Activated T-helper 17 cell treated with anti-CD3 and anti-CD28 coated beads, Interleukin-2, amount 50 U/mL, for 72 hours (primary cell): ENCODE data around the gene C4orf36. TPM values are rescaled to one million over a fixed set of nuclear protein-coding genes. Genes with fewer than 3 reads are reported as not detected.

Experiments
- ATAC-seq: fragments of 150-1000 bp; cut with Tn5 transposase; replicated peaks from 2 replicates; pipeline ENCODE4 v1.10.0; 2021; ENCODE audit warnings: mild to moderate bottlenecking, moderate library complexity
- H3K27ac Mint-ChIP-seq: one replicate; pipeline ENCODE4 v1.8.0; 2022; ENCODE audit warnings: mixed read lengths
- H3K27me3 Mint-ChIP-seq: one replicate; pipeline ENCODE4 v1.8.0; 2022; ENCODE audit warnings: mixed read lengths
- H3K36me3 Mint-ChIP-seq: one replicate; pipeline ENCODE4 v1.8.0; 2022; ENCODE audit warnings: low read depth, mild to moderate bottlenecking, mixed read lengths
- H3K4me1 Mint-ChIP-seq: one replicate; pipeline ENCODE4 v1.8.0; 2022; ENCODE audit warnings: mixed read lengths
- H3K4me3 Mint-ChIP-seq: one replicate; pipeline ENCODE4 v1.8.0; 2022; ENCODE audit warnings: mild to moderate bottlenecking, mixed read lengths
- H3K9me3 Mint-ChIP-seq: one replicate; pipeline ENCODE4 v1.8.0; 2022; ENCODE audit warnings: mixed read lengths
- total RNA-seq, 2 donors: library from RNA; stranded (reverse); gene quantifications; one replicate each; pipeline ENCODE4 v1.2.3, GENCODE V29; 2022

The C4orf36 gene
- total RNA-seq, 2 donors from 2014 or later = not detected

DNA sequence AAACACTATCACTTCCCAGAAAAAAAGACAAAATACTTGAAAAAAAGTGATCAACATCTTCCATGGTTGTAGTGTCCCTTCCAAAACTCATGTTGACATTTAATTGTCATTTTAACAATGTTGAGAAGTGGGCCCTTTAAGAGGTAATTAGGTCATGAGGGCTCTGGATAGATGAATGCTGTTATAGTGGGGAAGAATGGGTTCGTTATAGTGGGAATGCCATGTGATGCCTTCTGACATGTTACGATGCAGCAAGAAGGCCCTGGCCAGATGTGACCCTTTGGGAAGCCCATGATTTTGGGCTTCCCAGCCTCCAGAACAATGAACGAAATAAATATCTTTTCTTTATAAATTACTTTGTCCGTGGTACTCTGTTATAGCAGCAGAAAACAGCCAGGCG is 39.0 kb downstream of the C4orf36 start:
- no peak for ATAC-seq
- Mint-ChIP-seq H3K27ac (no peak overlapping the region), H3K36me3 (no peaks in the 10 kb centered on the region), H3K9me3 (no peaks in the 10 kb centered on the region), H3K4me3 (no peak overlapping the region), H3K27me3 (peaks cover 18% of the 10 kb centered on the region), H3K4me1 (no peaks in the 10 kb centered on the region)

DNA sequence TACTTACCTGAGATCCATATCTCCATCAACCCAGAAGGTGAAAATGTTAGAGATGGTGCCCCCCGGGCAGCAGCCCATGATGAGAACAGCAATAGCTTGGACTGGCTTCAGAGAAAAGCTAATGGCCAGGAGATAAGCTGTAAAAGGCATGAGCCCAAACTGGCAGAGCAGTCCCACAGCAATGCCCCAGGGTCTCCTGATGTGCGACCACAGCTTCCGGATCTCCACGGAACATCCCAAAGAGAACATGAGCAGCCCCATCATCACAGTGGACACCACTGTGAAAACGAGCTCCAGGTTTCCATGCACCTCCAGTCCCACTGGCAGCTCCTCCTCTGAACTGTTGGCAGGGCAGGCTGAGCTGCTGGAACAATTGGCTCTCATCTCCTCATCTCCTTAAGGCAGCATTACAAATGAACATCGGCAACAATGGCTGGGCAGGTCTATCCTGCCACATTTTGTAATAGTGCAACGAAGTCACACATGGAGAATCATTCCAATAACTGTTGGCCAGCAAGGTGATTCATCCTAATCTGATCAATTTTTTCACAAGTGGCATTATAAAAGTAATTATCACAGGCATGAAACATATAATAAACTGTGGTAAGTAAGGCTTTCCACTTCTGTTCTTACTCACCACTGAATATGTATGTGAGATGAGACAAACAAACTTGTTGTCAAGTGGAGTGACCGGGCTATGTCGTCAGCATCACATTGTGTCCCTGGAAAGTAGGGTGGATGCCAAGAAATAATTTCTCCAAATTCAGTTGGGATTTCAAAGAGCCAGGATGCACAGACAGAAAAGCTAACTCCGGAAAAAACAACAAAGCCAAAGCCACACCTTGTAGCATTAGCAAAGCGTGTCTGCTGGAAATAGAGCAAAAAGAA is 43.2 kb downstream of the C4orf36 start, which contains the start of gene SLC10A6:
TSS of gene SLC10A6 (minus strand) at position 653 of the 888 bp plus-strand sequence. CDS start at position 384, 269 bp downstream.
- no peaks in the 10 kb centered on the region for H3K36me3 Mint-ChIP-seq
- ATAC-seq = no peak

DNA sequence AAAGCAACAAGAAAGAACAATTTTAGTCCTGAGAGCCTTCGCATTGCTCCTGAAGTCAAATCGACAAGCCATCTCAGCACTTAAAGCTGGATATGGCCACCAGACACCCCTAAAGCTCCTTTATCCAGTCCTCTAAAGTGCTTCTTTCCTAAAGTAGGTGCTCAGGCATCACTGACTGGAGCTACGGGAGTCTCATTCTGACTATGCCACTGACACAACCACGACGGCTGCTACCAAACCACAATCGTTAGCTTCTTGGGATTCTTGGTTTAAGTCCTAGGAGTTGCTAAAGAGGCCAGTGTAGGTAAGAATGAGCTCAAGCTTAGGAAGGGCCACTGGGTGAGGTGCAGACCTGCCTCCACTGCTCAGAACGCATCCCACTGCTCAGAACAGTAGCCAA is 44.1 kb downstream of the C4orf36 start:
- Mint-ChIP-seq H3K4me1 (no peaks in the 10 kb centered on the region), H3K36me3 (no peaks in the 10 kb centered on the region), H3K4me3 (no peak overlapping the region), H3K27ac (no peak overlapping the region), H3K27me3 (peaks cover 26% of the 10 kb centered on the region), H3K9me3 (peaks cover 5% of the 10 kb centered on the region)
- peak; percentile 39 for ATAC-seq

More for the DNA sequence above, 43.2 kb downstream of the C4orf36 start, which contains the start of gene SLC10A6:
- no peaks in the 10 kb centered on the region for H3K4me1 Mint-ChIP-seq
- H3K4me3 Mint-ChIP-seq = no peak within 1 kb of the TSS
- H3K27me3 Mint-ChIP-seq = peaks cover 26% of the 10 kb centered on the region
- H3K27ac Mint-ChIP-seq = no peak within 1 kb of the TSS
- H3K9me3 Mint-ChIP-seq = peaks cover 5% of the 10 kb centered on the region

DNA sequence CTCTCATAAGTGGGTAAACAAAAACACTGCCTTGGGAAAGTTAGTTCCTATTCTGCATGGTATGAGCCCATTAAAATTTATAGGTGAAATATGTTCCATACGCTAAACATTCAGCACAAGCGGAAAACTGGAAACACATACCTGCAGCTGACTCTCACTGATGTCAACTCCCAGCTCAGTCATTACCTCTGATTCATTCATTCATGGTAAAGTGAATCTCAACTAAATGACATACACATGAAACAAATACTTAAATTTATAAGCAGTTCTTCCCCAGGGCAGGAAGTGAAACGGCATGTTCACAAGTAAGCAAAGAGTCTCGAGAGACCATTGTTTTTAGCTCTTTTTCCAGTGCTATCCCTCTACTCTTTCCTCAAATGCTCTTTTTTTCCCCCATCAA is 44.7 kb downstream of the C4orf36 start:
- H3K27me3 Mint-ChIP-seq = peaks cover 26% of the 10 kb centered on the region
- no peaks in the 10 kb centered on the region for H3K4me1 Mint-ChIP-seq
- H3K36me3 Mint-ChIP-seq = no peaks in the 10 kb centered on the region
- H3K4me3 Mint-ChIP-seq = no peak overlapping the region
- H3K9me3 Mint-ChIP-seq = peaks cover 5% of the 10 kb centered on the region
- H3K27ac Mint-ChIP-seq = no peak overlapping the region
- peak; percentile 58 for ATAC-seq

DNA sequence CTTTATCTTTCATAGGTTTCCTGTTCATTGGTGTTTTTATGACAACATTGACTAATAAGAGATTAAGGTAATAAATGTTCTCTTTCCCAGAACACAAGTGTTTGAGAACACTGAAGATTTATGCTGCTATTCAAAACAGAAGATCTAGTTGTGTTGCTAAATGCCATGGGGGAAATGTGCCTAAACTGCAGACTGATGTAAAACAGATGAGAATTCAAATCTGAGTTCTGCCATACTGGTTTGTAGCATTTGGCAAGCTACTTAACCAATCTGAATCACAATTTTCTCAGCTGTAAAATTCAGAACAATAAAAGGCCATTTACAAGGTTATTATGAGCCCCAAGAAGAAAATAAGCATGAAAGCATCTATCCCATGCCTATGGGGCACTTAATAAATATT is 45.3 kb downstream of the C4orf36 start:
- H3K9me3 Mint-ChIP-seq = peaks cover 5% of the 10 kb centered on the region
- no peak overlapping the region for H3K4me3 Mint-ChIP-seq
- H3K27me3 Mint-ChIP-seq = peaks cover 26% of the 10 kb centered on the region
- no peaks in the 10 kb centered on the region for H3K4me1 Mint-ChIP-seq
- H3K36me3 Mint-ChIP-seq = no peaks in the 10 kb centered on the region
- ATAC-seq = no peak
- H3K27ac Mint-ChIP-seq = no peak overlapping the region

DNA sequence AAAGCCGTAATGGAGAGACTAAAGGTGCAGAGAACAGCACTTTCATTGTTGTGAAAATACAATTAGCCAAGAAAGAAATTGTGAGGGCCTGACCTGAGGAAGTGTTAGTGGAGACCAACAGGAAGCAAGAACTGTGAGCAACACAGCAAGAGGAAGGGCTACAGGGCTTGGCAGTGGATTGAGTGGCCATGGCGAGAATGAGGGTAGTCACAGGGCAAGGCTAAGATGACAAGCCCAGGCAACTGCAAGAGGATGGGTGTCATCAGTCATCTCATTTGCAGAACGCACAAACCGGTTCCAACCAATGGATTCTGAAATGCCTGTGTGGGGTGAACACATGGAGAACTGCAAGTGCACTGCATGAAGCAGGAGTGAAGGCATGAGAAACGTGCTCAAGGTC is 46.6 kb downstream of the C4orf36 start:
- no peaks in the 10 kb centered on the region for H3K4me1 Mint-ChIP-seq
- ATAC-seq = no peak
- H3K36me3 Mint-ChIP-seq = no peaks in the 10 kb centered on the region
- no peak overlapping the region for H3K27ac Mint-ChIP-seq
- no peak overlapping the region for H3K4me3 Mint-ChIP-seq
- peaks cover 23% of the 10 kb centered on the region for H3K27me3 Mint-ChIP-seq
- H3K9me3 Mint-ChIP-seq = peaks cover 5% of the 10 kb centered on the region

DNA sequence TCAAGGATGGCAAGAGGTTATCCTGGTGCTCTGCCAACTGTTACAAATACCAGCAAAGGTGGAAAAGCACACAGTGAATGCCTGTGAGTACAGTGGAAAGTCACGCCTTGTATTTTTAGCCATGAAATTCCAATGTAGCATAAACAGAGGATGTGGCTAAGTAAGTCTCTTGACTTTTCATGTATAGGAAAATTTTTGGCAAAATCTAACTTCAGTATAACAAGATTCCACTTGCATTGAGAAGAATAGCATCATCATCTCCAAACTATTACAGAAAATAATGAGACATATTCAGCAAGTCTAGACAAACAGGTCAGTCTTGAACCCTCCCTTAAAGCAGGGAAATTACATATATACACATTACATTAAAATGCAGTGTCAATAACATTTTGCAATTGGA is 50.9 kb downstream of the C4orf36 start:
- H3K27me3 Mint-ChIP-seq = peaks cover 5% of the 10 kb centered on the region
- no peaks in the 10 kb centered on the region for H3K4me1 Mint-ChIP-seq
- ATAC-seq = no peak
- H3K27ac Mint-ChIP-seq = no peak overlapping the region
- H3K36me3 Mint-ChIP-seq = no peaks in the 10 kb centered on the region
- peaks cover 5% of the 10 kb centered on the region for H3K9me3 Mint-ChIP-seq
- no peak overlapping the region for H3K4me3 Mint-ChIP-seq

DNA sequence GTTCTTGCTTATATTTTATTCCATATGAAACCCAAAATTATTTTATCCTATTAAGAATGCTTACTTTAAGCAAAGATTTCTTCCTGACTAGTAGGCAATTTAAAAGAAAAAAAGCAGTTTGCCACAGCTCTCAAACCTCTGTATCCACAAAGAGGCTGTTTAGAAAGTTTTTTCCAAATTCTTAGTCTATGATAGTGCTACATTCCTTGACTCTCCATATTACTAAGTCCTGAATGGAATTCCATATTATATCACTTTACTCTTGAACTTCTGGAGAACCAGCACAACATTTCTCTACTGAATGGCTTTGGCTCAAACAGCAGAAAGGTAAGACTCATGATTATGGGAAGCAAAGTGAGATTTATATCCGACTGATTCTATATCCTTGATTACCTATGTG is 51.4 kb downstream of the C4orf36 start:
- Mint-ChIP-seq H3K4me1 (no peaks in the 10 kb centered on the region), H3K4me3 (no peak overlapping the region), H3K9me3 (peaks cover 5% of the 10 kb centered on the region), H3K27me3 (peaks cover 5% of the 10 kb centered on the region), H3K36me3 (no peaks in the 10 kb centered on the region), H3K27ac (no peak overlapping the region)
- no peak for ATAC-seq

DNA sequence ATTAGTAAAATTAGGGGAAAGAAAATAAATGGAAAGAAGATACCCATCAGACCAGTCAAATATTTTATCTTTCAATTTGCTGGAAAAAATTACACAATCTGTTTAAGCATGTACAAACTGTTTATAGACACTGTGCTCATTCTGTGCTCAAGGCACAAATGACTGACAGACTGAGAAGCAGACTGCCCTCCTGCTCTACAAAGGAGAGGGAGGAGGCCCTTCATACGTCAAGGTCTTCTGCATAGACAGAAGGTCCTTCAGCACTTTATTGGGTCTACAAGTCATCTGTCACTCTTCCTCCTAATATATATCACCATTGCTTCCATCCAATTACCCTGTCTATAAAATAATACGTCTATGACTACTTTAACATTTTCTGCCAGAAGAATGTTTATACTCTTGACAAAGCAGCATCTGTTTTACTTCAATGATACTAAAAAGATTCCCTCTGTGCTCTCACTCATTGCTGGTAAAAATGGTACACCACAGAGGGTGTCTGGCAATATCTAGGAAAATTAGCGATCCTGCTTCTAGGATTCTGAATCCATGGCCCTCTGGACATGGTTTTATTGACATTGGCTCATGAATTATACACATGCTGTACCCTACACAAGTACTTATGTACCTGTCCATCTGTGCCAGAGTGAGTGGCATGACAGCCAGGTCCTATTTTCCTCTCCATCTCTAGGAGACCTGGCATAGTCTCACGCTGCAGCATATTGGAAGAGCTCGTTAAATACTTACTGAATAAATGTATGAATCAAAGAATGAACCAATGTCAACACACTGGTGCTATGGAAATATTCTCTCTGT is 54.3 kb downstream of the C4orf36 start:
- H3K27me3 Mint-ChIP-seq = peaks cover 7% of the 10 kb centered on the region
- H3K27ac Mint-ChIP-seq = no peak overlapping the region
- no peaks in the 10 kb centered on the region for H3K36me3 Mint-ChIP-seq
- H3K4me1 Mint-ChIP-seq = no peaks in the 10 kb centered on the region
- H3K4me3 Mint-ChIP-seq = no peak overlapping the region
- no peak for ATAC-seq
- H3K9me3 Mint-ChIP-seq = no peaks in the 10 kb centered on the region

DNA sequence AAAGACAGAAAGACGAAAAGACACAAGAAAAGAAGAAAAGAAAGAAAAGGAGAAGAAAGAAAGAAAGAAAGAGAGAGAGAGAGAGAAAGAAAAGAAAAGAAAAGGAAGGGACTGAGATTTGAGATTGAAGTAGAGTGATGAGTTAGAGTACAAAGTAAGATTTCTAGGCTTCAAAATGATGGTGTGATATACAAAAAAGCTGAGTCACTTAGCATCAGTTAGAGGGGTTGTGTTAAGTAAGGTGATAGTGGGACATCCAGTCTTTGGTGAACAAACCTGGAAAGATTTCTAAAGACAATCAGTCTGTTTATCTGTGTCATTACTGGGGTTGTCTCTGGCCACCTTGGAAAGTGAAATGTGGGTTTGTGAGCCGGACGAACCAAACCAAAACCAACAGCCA is 56.5 kb downstream of the C4orf36 start:
- Mint-ChIP-seq H3K36me3 (no peaks in the 10 kb centered on the region), H3K4me3 (no peak overlapping the region), H3K9me3 (no peaks in the 10 kb centered on the region), H3K4me1 (no peaks in the 10 kb centered on the region), H3K27me3 (peaks cover 7% of the 10 kb centered on the region), H3K27ac (no peak overlapping the region)
- ATAC-seq = no peak

DNA sequence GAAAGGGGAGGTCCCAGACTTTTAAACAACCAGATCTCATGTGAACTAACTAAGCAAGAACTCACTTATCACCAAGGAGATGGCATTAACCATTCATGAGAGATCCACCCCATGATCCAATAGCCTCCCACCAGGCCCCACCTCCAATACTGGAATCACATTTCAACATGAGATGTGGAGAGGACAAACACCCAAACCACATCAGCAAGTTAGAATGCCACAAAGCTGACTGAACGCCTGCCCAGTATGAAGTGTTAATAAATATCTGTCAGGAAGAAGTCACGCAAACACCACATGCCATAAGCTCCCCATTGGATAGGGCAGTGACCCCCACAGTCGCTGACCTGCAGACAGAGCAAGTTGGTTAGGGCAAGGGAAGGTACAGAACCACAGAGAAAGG is 57.3 kb downstream of the C4orf36 start:
- ATAC-seq = no peak
- Mint-ChIP-seq H3K9me3 (no peaks in the 10 kb centered on the region), H3K36me3 (no peaks in the 10 kb centered on the region), H3K4me3 (no peak overlapping the region), H3K27me3 (peaks cover 7% of the 10 kb centered on the region), H3K27ac (no peak overlapping the region), H3K4me1 (no peaks in the 10 kb centered on the region)

DNA sequence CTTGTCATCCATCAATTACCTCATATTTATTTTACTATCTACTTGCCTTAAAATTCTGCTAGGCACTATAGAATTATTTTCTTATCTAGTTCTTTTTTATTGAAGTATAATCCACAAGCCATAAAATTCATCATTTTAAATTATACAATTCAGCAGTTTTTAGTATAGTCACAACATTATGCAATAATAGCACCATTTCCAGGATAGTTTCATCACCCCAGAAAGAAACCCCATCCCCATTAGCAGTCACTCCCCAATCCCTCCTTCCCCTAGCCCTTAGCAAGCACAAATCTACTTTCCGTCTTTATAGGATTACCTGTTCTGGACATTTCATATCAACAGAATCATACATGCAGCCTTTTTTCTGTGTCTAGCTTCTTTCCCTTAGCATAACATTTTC is 58.6 kb downstream of the C4orf36 start:
- no peaks in the 10 kb centered on the region for H3K36me3 Mint-ChIP-seq
- no peak overlapping the region for H3K27ac Mint-ChIP-seq
- H3K27me3 Mint-ChIP-seq = peaks cover 10% of the 10 kb centered on the region
- no peak for ATAC-seq
- H3K4me3 Mint-ChIP-seq = no peak overlapping the region
- no peaks in the 10 kb centered on the region for H3K9me3 Mint-ChIP-seq
- no peaks in the 10 kb centered on the region for H3K4me1 Mint-ChIP-seq

DNA sequence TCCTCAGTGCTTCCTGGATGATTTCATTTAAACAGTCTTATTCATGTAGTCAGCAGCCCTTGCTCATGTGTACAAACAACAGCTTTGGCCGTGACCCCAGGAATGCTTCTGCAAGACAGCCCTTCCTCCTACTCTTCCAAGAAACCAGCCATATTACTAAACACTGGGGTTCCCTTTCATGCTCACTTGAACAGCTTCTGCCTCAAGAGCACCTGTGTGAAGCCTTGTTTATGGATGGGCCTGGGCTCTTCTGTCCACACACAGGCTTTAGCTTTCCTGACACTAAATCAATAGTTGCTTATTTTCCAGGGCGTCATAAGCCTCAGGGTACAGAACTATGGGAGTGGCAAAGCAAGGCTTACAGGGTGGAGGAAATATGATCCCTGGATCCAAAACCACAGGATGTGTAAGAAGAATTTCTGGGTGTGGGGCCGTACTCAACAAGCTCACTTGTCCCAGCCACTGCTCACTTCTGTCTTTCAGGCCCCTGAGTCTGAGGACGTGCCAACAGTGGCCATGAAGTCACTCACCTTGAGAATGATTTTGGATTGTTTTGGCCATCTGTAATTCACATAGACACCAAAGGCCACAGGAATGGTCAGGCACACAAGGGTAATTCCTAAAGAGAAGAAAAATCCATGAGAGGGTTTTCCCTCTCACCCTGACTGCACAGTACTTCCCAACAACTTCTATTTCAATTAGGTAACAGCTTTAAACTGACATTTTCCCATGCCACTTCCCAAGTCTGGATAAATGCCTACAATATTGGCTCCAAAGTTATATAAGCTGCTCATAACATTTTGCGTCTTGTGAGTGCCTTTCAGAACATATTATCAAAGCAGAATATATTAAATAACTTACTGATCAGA is 60.7 kb downstream of the C4orf36 start:
- H3K9me3 Mint-ChIP-seq = no peaks in the 10 kb centered on the region
- no peak for ATAC-seq
- no peaks in the 10 kb centered on the region for H3K4me1 Mint-ChIP-seq
- no peak overlapping the region for H3K27ac Mint-ChIP-seq
- H3K27me3 Mint-ChIP-seq = peaks cover 15% of the 10 kb centered on the region
- H3K36me3 Mint-ChIP-seq = no peaks in the 10 kb centered on the region
- H3K4me3 Mint-ChIP-seq = no peak overlapping the region
